ENCODE results near the gene CBLB. TPM values are rescaled to one million over a fixed set of nuclear protein-coding genes. Genes with fewer than 3 reads are reported as not detected.
A peak's percentile ranks its signal among the peaks of the same experiment; 100 is the strongest.
"Not testable (repeated sequence)": the region's sequence is repeated elsewhere in the genome, so short reads cannot be mapped to it uniquely, and the experiment has no call there.

Gene CBLB
- total RNA-seq, 4 donors from 2014 or later = 14.8 to 46.4 (median 21.6) TPM

DNA sequence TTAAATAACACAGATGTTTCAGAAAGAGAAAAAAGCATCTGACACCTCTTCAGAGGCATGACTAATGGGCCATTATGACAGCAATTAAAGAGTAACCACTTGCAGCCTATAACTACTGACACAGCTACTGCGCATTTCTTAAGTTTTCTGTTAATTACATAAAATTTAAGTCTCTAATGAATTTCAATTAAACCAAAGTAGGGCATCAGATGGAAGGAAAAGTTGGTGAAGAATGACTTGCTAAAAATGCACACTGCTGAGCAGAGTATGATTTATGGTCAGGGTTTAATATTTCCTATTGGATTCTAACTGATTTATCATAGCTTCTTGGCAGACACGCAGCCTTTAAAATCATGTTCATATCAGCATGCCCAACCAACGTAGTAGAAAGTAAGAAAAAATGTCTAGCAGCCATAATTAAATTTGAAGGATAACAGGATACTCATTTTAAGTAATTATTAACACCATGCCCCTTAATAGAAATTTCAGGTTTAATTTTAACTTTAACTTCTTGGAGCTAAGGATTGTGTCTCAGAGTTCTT lies 140.0 kb downstream of the CBLB start:
- DNase-seq (no peak), ATAC-seq (no peak)
- Histone ChIP-seq H3K27ac (no peak overlapping the region), H3K9me3 (no peaks in the 10 kb centered on the region), H3K4me1 (no peaks in the 10 kb centered on the region), H3K4me3 (no peak overlapping the region), H3K36me3 (peaks cover 0 to 25% of the 10 kb centered on the region in 2 donors), H3K27me3 (no peaks in the 10 kb centered on the region)
- intact Hi-C loops (cut with DNase I; ENCODE audit: low total_unique reads) (no loop called here), in situ Hi-C loops (cut with MboI; ENCODE audit: low sequenced_read_pairs in 4 of 4) (no loop called here)
- TF ChIP-seq, protein P1, sequence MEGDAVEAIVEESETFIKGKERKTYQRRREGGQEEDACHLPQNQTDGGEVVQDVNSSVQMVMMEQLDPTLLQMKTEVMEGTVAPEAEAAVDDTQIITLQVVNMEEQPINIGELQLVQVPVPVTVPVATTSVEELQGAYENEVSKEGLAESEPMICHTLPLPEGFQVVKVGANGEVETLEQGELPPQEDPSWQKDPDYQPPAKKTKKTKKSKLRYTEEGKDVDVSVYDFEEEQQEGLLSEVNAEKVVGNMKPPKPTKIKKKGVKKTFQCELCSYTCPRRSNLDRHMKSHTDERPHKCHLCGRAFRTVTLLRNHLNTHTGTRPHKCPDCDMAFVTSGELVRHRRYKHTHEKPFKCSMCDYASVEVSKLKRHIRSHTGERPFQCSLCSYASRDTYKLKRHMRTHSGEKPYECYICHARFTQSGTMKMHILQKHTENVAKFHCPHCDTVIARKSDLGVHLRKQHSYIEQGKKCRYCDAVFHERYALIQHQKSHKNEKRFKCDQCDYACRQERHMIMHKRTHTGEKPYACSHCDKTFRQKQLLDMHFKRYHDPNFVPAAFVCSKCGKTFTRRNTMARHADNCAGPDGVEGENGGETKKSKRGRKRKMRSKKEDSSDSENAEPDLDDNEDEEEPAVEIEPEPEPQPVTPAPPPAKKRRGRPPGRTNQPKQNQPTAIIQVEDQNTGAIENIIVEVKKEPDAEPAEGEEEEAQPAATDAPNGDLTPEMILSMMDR (IDR thresholded peaks at IDR 0.05 in 4 of 5, conservative IDR thresholded peaks at IDR 0.05 in 1 of 5) = no peak
- TF ChIP-seq POLR2A (IDR thresholded peaks at IDR 0.05) = no peak

DNA sequence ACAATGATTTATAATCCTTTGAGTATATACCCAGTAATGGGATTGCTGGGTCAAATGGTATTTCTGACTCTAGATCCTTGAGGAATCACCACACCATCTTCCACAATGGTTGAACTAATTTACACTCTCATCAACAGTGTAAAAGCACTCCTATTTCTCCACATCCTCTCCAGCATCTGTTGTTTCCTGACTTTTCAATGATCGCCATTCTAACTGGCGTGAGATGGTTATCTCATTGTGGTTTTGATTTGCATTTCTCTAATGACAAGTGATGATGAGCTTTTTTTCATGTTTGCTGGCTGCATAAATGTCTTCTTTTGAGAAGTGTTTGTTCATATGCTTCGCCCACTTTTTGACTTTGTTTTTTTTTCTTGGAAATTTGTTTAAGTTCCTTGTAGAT lies 141.8 kb downstream of the CBLB start:
- intact Hi-C loops (cut with DNase I; ENCODE audit: low total_unique reads); H3K9me3 ChIP-seq; DNase-seq; H3K27ac ChIP-seq; H3K4me1 ChIP-seq; H3K27me3 ChIP-seq; H3K4me3 ChIP-seq; in situ Hi-C loops (cut with MboI; ENCODE audit: low sequenced_read_pairs in 4 of 4); ATAC-seq: not testable (repeated sequence)
- peaks cover 0 to 25% of the 10 kb centered on the region in 2 donors for H3K36me3 ChIP-seq

DNA sequence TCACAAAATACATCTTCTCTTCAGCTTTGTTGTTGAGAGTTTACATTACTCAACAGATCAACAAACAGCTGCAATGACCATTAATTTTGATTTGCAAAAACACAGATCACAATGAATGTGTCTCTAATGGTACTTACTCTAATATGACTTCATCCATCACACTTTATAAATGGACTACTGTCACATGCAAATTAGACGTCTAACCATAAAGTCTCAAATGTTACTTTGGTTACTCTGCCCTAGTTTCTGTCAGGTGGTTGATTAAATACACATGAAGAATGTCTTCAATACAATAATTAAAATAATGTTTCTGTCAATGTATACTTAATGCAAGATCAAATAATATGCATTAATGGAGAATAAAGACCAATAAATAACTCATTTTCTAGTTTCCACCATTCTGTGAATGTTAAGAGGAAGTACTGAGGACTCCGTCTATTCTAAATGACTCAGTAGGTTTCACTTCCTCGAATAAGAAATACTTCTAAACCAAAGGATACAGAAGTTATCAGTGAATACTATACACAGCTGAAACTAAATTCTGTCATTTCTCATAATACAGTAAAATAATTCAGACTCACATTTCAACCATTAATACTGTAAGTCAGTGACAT lies 145.8 kb downstream of the CBLB start:
- no peaks in the 10 kb centered on the region for H3K27me3 ChIP-seq
- peaks cover 0 to 34% of the 10 kb centered on the region in 2 donors for H3K36me3 ChIP-seq
- H3K4me1 ChIP-seq = no peaks in the 10 kb centered on the region
- H3K9me3 ChIP-seq = no peaks in the 10 kb centered on the region
- H3K4me3 ChIP-seq = no peak overlapping the region
- TF ChIP-seq, protein P1 (IDR thresholded peaks at IDR 0.05 in 4 of 5, conservative IDR thresholded peaks at IDR 0.05 in 1 of 5) = no peak
- TF ChIP-seq POLR2A (IDR thresholded peaks at IDR 0.05) = no peak
- H3K27ac ChIP-seq = no peak overlapping the region
- DNase-seq (no peak), ATAC-seq (peak in 1 of 2 donors; percentile 53)
- in situ Hi-C loops (cut with MboI; ENCODE audit: low sequenced_read_pairs in 4 of 4) (no loop called here), intact Hi-C loops (cut with DNase I; ENCODE audit: low total_unique reads) (no loop called here)

DNA sequence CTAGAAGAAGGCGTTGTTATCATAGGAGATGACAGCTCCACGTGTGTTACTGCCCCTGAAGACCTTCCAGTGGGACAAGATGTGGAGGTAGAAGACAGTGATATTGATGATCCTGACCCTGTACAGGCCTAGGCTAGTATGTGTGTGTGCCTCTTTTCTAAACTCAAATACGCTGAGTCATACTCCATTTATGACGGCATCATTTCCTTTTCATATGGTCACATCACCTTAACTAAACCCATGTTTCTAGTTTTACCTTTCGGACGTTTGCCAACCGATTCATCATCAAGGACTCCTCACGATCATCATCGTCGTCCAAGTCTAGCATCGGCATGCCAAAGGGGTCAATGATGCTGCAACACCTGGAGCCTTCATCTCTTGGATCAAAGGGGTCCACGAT lies 149.0 kb downstream of the CBLB start:
- DNase-seq = no peak
- Histone ChIP-seq H3K4me3 (no peak overlapping the region), H3K27ac (no peak overlapping the region), H3K27me3 (no peaks in the 10 kb centered on the region), H3K9me3 (no peaks in the 10 kb centered on the region), H3K36me3 (peaks cover 0 to 43% of the 10 kb centered on the region in 2 donors), H3K4me1 (no peaks in the 10 kb centered on the region)
- in situ Hi-C loops (cut with MboI; ENCODE audit: low sequenced_read_pairs in 4 of 4) (no loop called here), intact Hi-C loops (cut with DNase I; ENCODE audit: low total_unique reads) (no loop called here)
- no peak for ATAC-seq
- TF ChIP-seq, protein P1 (IDR thresholded peaks at IDR 0.05 in 4 of 5, conservative IDR thresholded peaks at IDR 0.05 in 1 of 5) = no peak
- no peak for TF ChIP-seq POLR2A (IDR thresholded peaks at IDR 0.05)

DNA sequence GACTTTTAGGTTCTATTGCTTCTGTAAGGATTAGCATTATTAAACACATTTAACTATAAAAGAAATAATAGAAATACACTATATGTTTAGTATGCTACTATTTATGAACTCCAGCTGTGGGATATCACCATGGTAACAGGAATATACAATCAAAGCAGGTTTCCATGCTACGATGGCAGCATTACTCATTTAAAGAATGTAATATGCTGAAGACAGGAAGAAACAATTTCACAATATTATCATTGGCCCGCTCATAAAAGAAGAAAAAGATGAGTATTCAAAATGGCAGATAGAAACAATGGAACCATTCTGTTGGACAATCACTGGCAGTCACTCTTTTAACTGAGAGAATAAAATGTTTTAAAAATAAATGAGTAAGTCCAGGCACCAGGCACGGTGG lies 153.4 kb downstream of the CBLB start:
- in situ Hi-C loops (cut with MboI; ENCODE audit: low sequenced_read_pairs in 4 of 4) = no loop called here
- ATAC-seq (no peak), DNase-seq (no peak)
- H3K4me3 ChIP-seq = no peak overlapping the region
- H3K4me1 ChIP-seq = no peaks in the 10 kb centered on the region
- no peaks in the 10 kb centered on the region for H3K9me3 ChIP-seq
- TF ChIP-seq POLR2A (IDR thresholded peaks at IDR 0.05) = no peak
- TF ChIP-seq, protein P1 (IDR thresholded peaks at IDR 0.05 in 4 of 5, conservative IDR thresholded peaks at IDR 0.05 in 1 of 5) = no peak
- intact Hi-C loops (cut with DNase I; ENCODE audit: low total_unique reads) = no loop called here
- no peaks in the 10 kb centered on the region for H3K27me3 ChIP-seq
- H3K36me3 ChIP-seq = peaks cover 0 to 54% of the 10 kb centered on the region in 2 donors
- H3K27ac ChIP-seq = no peak overlapping the region

All from gastrocnemius medialis (tissue), 4 donors.